Mammary epithelial cell (primary cell): ENCODE data around the gene ERCC8.

Experiments used
- EZH2 ChIP-seq: IDR thresholded peaks from 2 replicates; pipeline ENCODE4 v1.6.1; 2012; ENCODE audit warnings: low read length, inconsistent platforms, borderline replicate concordance
- TF ChIP-seq, protein P1 (sequence below), 2 donors: IDR thresholded peaks in 1 of 2; conservative IDR thresholded peaks in 1 of 2; 2 replicates each; pipeline ENCODE4 v1.5.1; 2011 to 2012; ENCODE audit warnings: inconsistent platforms in 2 of 2, low read length in 2 of 2, mild to moderate bottlenecking in 2 of 2, control low read depth in 1 of 2, low read depth in 1 of 2; ENCODE audit not compliant: insufficient read depth in 1 of 2; ENCODE audit errors: extremely low read depth in 1 of 2

DNA sequence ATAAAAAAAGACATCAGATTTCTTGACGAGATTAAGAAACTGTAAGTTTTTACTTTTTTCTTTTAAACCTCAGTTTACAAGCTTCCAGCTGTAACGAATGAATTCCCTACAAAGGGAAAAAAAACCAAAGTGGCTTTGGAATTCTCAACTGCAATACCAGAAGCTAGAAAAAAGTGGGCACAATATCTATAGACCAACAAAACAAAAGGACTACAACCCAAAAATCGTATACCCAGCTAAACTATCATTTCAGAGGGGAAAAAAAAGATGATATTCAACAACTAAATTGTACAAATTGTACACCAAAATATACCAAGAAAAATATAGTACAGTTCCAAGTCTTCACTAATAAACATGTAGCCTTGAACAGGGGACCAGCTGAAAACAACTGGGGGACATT lies 74.0 kb downstream of the ERCC8 start:
- TF ChIP-seq, protein P1, sequence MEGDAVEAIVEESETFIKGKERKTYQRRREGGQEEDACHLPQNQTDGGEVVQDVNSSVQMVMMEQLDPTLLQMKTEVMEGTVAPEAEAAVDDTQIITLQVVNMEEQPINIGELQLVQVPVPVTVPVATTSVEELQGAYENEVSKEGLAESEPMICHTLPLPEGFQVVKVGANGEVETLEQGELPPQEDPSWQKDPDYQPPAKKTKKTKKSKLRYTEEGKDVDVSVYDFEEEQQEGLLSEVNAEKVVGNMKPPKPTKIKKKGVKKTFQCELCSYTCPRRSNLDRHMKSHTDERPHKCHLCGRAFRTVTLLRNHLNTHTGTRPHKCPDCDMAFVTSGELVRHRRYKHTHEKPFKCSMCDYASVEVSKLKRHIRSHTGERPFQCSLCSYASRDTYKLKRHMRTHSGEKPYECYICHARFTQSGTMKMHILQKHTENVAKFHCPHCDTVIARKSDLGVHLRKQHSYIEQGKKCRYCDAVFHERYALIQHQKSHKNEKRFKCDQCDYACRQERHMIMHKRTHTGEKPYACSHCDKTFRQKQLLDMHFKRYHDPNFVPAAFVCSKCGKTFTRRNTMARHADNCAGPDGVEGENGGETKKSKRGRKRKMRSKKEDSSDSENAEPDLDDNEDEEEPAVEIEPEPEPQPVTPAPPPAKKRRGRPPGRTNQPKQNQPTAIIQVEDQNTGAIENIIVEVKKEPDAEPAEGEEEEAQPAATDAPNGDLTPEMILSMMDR (conservative IDR thresholded peaks at IDR 0.05 in 1 of 2, IDR thresholded peaks at IDR 0.05 in 1 of 2; ENCODE audit: extremely low read depth in 1 of 2, insufficient read depth in 1 of 2, low read depth in 1 of 2, low read length in 2 of 2): no peak
- TF ChIP-seq EZH2: no peak
